ENCODE results near the gene KANSL1L. TPM values are rescaled to one million over a fixed set of nuclear protein-coding genes. Genes with fewer than 3 reads are reported as not detected.

The KANSL1L gene
- total and polyA plus RNA-seq, 2 experiments from 2014 or later = 7.4 to 21.1 TPM

DNA sequence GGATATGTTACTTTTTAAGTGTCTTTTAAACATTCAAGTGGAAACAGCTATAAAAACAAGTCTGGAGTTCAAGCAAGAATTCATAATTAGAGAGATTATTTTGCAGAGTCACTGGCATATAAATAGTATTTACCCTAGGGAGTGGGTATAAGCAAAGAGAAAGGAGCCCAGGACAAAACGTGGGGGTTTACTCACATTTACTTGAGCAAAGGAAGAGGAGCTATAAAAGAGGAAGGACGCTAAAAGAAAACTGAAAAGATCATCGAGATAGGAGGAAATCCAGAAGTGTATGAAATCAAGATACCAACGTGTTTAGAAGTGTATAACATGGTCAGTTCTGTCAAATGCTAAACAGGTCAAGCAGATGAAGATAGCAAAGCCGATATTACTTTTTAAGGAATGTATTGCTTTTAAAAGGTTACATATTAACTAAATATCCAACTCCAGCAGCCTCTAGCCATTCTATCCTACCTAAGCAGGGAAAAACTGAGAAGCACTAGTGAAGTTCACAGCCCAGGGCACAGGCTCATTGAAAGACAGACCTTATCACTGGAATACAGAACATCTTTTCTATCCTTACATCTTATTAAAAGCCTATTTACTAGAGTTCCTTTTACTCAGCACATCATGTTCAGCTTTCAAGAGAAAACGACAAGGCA, 8.6 kb downstream of the KANSL1L start:
- H2AFZ ChIP-seq = no peak overlapping the region
- no peak overlapping the region for H3K4me3 ChIP-seq
- Mint-ChIP-seq H3K36me3 (ENCODE audit: low read depth) (no peaks in the 10 kb centered on the region), H3K9me3 (no peaks in the 10 kb centered on the region), H3K4me1 (peaks cover 3% of the 10 kb centered on the region; the same call in 2 of the 3 replicates), H3K4me3 (no peak overlapping the region), H3K27ac (peak overlapping the region; percentile 1; the same call in 1 of the 2 replicates), H3K27me3 (ENCODE audit: insufficient read depth, low read depth, poor library complexity) (no peaks in the 10 kb centered on the region)
- H3F3A ChIP-seq (replicated peaks; ENCODE audit: low read depth) = no peaks in the 10 kb centered on the region
- H3K4me1 ChIP-seq (ENCODE audit: insufficient read depth) = no peaks in the 10 kb centered on the region; the same call in 1 of the 2 replicates
- no peak for ATAC-seq
- H3K36me3 ChIP-seq (ENCODE audit: insufficient read depth) = no peaks in the 10 kb centered on the region
- H3K4me2 ChIP-seq = no peak overlapping the region
- H3K79me2 ChIP-seq (replicated peaks; ENCODE audit: insufficient read depth) = peaks cover 89% of the 10 kb centered on the region
- 0 out of 2 replicates have a peak, but pooled peaks cover 3% of the 10 kb centered on the region for H4K20me1 ChIP-seq (replicated peaks; ENCODE audit: insufficient read depth)
- H3K27me3 ChIP-seq (ENCODE audit: insufficient read depth) = no peaks in the 10 kb centered on the region
- H3K27ac ChIP-seq (ENCODE audit: low read depth) = no peak overlapping the region
- no peak for DNase-seq (ENCODE audit: low spot score)
- H3K9me2 ChIP-seq (ENCODE audit: insufficient read depth) = no peaks in the 10 kb centered on the region
- TF ChIP-seq EZH2 (IDR thresholded peaks at IDR 0.05; ENCODE audit: low read depth, unreplicated experiment) = no peak
- TF ChIP-seq, protein P1, sequence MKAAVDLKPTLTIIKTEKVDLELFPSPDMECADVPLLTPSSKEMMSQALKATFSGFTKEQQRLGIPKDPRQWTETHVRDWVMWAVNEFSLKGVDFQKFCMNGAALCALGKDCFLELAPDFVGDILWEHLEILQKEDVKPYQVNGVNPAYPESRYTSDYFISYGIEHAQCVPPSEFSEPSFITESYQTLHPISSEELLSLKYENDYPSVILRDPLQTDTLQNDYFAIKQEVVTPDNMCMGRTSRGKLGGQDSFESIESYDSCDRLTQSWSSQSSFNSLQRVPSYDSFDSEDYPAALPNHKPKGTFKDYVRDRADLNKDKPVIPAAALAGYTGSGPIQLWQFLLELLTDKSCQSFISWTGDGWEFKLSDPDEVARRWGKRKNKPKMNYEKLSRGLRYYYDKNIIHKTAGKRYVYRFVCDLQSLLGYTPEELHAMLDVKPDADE (IDR thresholded peaks at IDR 0.05) = no peak
- TF ChIP-seq EZH2phosphoT487 (IDR thresholded peaks at IDR 0.05; ENCODE audit: unreplicated experiment) = no peak
- TF ChIP-seq ZNF462 (CRISPR knock-in tag; IDR thresholded peaks at IDR 0.05) = no peak
- no peak for TF ChIP-seq POLR2AphosphoS5 (IDR thresholded peaks at IDR 0.05; ENCODE audit: low read depth)
- TF ChIP-seq REST (IDR thresholded peaks at IDR 0.05; ENCODE audit: unreplicated experiment) = no peak
- TF ChIP-seq ZNF331 (CRISPR knock-in tag; IDR thresholded peaks at IDR 0.05; ENCODE audit: low read depth) = no peak
- TF ChIP-seq, protein P2, sequence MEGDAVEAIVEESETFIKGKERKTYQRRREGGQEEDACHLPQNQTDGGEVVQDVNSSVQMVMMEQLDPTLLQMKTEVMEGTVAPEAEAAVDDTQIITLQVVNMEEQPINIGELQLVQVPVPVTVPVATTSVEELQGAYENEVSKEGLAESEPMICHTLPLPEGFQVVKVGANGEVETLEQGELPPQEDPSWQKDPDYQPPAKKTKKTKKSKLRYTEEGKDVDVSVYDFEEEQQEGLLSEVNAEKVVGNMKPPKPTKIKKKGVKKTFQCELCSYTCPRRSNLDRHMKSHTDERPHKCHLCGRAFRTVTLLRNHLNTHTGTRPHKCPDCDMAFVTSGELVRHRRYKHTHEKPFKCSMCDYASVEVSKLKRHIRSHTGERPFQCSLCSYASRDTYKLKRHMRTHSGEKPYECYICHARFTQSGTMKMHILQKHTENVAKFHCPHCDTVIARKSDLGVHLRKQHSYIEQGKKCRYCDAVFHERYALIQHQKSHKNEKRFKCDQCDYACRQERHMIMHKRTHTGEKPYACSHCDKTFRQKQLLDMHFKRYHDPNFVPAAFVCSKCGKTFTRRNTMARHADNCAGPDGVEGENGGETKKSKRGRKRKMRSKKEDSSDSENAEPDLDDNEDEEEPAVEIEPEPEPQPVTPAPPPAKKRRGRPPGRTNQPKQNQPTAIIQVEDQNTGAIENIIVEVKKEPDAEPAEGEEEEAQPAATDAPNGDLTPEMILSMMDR (conservative IDR thresholded peaks at IDR 0.05; ENCODE audit: low read depth in 2 of 2) = no peak
- TF ChIP-seq STAT1 (IDR thresholded peaks at IDR 0.05; ENCODE audit: unreplicated experiment) = no peak
- TF ChIP-seq ZNF114 (CRISPR knock-in tag; IDR thresholded peaks at IDR 0.05) = no peak
